Stimulated activated CD4-positive, alpha-beta T cell treated with anti-CD3 and anti-CD28 coated beads, Interleukin-2, amount 100 ng/mL, for 4 hours (primary cell): ENCODE measurements around the gene PAX8.
"Not testable (repeated sequence)": the region's sequence is repeated elsewhere in the genome, so short reads cannot be mapped to it uniquely, and the experiment has no call there.

Source experiments
- DNase-seq: peaks from one replicate; pipeline ENCODE4 v3.0.0-alpha.2; 2020; ENCODE audit warnings: low read depth

The PAX8 gene

GRCh38 chr2:113288674-113289149 is 10.0 kb upstream of the PAX8 start:
- DNase-seq = not testable (repeated sequence)

GRCh38 chr2:113288117-113288673 is 9.5 kb upstream of the PAX8 start:
- DNase-seq = not testable (repeated sequence)

GRCh38 chr2:113285816-113286215 is 7.1 kb upstream of the PAX8 start:
- DNase-seq = no peak

GRCh38 chr2:113284999-113285398 is 6.3 kb upstream of the PAX8 start:
- DNase-seq = not testable (repeated sequence)

- no peak for DNase-seq
These were observed 5.8 kb upstream of the PAX8 start for GRCh38 chr2:113284476-113284875.

DNA sequence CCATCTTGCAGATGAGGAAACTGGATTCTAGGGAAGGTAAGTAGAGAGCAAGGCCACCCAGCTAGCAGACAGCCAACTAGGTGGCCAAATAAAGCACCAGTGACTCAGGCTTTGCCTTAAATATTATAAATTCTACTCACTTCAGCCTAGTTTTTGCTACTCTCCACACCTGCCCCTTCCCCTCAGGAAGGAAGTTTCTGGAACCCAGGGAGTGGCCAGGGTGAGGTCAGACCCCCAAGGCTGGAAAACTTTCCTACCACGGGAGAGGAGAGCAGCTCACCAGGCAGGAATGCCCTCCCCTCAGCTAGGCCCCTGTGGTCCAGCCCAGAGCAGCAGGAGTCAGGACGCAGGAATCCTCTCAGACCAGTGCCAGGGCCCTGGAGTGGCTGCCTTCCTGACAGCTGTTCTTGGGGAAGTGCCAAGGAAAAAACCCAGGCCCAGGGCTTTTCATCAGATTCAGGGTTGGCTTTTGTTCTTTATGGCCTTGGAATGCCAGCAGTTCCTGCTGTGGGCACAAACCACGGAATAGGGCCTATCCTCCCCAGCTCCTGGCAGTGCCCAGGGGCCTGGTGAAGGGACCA is 5.1 kb upstream of the PAX8 start:
- no peak for DNase-seq

DNA sequence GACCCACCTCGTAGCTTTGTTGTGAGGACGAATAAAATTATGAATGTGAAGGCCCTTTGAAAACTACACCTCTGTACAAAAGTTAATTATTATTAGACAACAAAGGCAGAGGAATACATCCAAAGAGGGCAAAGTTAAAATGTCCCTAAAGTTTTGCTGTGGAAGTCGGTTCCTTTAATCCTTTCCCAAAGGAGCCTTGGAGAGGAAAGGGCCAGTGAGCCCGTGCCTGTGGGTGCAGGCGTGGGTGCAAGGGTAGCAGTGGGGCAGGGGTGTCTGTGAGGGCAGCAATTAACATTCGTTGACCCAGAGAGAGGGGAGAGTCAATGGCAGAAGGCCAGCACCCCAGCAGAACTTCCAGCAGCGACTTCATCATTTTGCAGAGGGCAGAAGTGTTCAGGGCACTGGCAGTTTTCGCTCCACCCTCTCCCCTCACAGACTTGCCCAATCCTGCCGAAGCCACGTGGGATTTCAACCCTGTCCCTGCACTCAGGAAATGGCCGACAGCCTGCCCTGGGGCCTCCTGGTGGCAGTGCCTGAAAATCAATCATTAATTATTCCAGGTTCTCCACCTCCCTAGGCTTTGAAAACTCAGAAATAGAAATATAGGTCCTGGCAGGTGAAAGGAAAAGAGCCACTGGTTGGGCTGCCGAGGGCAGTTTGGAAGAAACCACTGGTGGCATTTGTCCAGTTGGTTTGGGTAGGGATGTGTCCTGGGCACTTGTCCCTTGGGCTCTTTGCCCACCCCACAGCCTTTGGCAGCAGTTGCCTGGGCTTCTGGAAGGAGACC is 4.2 kb upstream of the PAX8 start:
- DNase-seq = no peak

- no peak for DNase-seq
These were observed 3.4 kb upstream of the PAX8 start for GRCh38 chr2:113281910-113282746.

- DNase-seq = no peak
These were observed 514 bp downstream of the PAX8 start for GRCh38 chr2:113278073-113278741.

- DNase-seq = no peak
These were observed 1.1 kb downstream of the PAX8 start for GRCh38 chr2:113277474-113278072.

DNA sequence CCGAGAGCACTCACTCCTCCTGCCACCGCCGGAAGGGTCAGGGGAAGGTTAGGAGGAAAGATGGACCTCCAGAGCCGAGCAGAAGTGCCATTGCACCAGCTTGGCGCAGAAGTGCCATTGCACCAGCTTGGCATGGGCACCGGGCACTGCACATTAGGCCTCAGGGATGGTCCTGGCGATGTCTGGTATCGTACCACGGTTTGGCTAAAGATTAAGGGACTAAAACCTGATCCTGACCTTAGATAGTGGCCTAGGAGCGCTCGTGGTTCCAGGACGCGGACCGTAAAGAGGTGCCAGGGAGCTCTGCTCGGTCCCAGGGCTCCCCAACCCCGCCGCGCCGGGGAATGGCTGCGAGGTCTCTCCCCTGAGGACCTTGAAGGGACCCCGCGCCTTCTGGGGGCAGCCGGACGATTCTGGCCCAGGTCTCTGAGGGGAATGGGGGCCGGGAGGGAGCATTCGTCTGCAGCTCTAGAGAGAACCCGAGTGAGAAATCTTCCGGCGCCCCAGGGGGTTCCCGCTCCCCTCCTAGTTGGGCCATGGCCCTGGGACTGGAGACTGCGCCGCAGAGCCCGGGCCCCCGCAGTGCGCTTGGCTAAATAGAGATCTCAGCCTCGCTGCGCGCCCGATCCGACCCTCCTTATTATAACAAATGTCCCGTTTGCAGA is 1.8 kb downstream of the PAX8 start:
- DNase-seq = no peak

GRCh38 chr2:113276216-113276760 is 2.4 kb downstream of the PAX8 start:
- DNase-seq = no peak

GRCh38 chr2:113275556-113276215 is 3.0 kb downstream of the PAX8 start:
- no peak for DNase-seq

DNA sequence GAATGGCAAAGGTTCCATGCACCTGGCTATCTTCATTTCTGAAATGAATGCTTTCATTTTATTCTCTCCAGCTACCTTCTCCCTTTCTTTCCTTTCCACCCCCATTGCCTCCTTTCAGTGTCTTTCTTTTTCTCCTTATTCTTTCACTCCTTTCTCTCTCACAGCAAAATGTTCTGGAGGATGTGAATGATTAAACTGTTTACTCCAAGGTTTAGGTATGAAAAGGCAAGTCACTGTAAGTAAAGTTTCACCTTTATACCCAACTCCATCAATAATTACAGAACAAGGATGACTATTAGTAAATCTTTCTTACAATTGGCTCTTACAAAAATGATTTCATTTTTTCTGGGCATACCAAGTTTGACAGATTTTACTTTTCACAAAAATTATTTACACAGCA is 4.3 kb downstream of the PAX8 start:
- no peak for DNase-seq

GRCh38 chr2:113273981-113274380 is 4.7 kb downstream of the PAX8 start:
- DNase-seq = no peak

GRCh38 chr2:113273027-113273551 is 5.6 kb downstream of the PAX8 start:
- DNase-seq = no peak

GRCh38 chr2:113272477-113272876 is 6.2 kb downstream of the PAX8 start:
- no peak for DNase-seq

DNA sequence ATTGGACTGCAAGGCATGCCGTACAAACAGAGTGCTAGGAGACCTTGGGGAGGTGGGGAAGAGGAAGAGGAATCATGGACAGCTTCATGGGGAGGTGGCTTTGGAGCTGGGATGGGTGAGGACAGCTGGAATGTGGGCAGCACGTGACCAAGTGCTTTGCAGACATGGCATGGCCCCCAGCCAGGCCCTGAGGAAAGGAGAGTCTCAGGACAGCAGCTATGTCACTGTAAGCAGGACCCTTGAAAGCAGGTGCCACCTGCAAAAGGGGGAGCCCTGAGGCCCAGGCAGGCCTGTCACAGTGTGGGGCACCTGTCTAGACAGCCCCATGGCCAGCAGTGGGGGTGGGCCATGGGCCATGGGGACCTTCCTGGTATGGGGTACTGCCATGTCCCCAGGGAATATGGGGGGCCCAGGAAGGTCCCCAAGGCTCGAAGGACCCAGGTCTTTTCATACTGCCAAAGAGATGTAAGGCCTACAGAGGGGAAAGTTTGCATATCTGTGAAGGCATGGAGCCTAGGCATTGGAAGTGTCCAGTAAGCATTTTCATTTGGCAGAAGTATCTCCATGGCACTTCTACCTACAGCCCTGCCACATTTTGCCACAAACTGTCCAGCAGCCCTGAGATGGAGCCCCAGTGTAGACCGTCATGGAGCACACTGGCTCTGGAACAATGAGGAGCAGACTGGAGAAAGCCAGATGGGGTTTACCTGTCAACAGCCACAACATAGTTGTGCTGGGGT is 9.9 kb downstream of the PAX8 start:
- no peak for DNase-seq

GRCh38 chr2:113266431-113266830 is 12.3 kb downstream of the PAX8 start:
- no peak for DNase-seq
